ENCODE data around the gene NPR3. TPM values are rescaled to one million over a fixed set of nuclear protein-coding genes. Genes with fewer than 3 reads are reported as not detected.

NPR3 gene
- polyA plus RNA-seq, 1 of the 3 experiments (the other 2 are of a cell fraction) = 35.8 TPM

DNA sequence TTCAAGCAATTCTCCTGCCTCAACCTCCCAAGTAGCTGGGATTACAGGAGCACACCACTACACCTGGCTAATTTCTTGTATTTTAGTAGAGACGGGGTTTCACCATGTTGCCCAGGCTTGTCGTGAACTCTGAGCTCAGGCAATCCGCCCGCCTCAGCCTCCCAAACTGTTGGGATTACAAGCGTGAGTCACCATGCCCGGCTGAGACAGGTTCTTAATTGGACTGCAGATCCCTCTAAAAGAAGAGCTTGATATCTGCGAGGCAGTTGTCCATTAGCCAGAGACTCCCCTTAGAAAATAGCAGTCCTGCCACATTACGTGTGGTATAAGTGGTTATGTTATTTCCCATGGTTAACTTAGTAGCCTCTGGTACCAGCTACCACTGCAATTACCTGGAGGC is 46.6 kb upstream of the NPR3 start (continued):
- TF ChIP-seq, protein P1, sequence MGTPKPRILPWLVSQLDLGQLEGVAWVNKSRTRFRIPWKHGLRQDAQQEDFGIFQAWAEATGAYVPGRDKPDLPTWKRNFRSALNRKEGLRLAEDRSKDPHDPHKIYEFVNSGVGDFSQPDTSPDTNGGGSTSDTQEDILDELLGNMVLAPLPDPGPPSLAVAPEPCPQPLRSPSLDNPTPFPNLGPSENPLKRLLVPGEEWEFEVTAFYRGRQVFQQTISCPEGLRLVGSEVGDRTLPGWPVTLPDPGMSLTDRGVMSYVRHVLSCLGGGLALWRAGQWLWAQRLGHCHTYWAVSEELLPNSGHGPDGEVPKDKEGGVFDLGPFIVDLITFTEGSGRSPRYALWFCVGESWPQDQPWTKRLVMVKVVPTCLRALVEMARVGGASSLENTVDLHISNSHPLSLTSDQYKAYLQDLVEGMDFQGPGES (IDR thresholded peaks at IDR 0.05; ENCODE audit: low read depth, low read length) = no peak
- TF ChIP-seq, protein P2, sequence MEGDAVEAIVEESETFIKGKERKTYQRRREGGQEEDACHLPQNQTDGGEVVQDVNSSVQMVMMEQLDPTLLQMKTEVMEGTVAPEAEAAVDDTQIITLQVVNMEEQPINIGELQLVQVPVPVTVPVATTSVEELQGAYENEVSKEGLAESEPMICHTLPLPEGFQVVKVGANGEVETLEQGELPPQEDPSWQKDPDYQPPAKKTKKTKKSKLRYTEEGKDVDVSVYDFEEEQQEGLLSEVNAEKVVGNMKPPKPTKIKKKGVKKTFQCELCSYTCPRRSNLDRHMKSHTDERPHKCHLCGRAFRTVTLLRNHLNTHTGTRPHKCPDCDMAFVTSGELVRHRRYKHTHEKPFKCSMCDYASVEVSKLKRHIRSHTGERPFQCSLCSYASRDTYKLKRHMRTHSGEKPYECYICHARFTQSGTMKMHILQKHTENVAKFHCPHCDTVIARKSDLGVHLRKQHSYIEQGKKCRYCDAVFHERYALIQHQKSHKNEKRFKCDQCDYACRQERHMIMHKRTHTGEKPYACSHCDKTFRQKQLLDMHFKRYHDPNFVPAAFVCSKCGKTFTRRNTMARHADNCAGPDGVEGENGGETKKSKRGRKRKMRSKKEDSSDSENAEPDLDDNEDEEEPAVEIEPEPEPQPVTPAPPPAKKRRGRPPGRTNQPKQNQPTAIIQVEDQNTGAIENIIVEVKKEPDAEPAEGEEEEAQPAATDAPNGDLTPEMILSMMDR (IDR thresholded peaks at IDR 0.05) = no peak
- TF ChIP-seq NFIC (IDR thresholded peaks at IDR 0.05; ENCODE audit: borderline replicate concordance) = no peak
- TF ChIP-seq, protein P3, sequence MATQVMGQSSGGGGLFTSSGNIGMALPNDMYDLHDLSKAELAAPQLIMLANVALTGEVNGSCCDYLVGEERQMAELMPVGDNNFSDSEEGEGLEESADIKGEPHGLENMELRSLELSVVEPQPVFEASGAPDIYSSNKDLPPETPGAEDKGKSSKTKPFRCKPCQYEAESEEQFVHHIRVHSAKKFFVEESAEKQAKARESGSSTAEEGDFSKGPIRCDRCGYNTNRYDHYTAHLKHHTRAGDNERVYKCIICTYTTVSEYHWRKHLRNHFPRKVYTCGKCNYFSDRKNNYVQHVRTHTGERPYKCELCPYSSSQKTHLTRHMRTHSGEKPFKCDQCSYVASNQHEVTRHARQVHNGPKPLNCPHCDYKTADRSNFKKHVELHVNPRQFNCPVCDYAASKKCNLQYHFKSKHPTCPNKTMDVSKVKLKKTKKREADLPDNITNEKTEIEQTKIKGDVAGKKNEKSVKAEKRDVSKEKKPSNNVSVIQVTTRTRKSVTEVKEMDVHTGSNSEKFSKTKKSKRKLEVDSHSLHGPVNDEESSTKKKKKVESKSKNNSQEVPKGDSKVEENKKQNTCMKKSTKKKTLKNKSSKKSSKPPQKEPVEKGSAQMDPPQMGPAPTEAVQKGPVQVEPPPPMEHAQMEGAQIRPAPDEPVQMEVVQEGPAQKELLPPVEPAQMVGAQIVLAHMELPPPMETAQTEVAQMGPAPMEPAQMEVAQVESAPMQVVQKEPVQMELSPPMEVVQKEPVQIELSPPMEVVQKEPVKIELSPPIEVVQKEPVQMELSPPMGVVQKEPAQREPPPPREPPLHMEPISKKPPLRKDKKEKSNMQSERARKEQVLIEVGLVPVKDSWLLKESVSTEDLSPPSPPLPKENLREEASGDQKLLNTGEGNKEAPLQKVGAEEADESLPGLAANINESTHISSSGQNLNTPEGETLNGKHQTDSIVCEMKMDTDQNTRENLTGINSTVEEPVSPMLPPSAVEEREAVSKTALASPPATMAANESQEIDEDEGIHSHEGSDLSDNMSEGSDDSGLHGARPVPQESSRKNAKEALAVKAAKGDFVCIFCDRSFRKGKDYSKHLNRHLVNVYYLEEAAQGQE (IDR thresholded peaks at IDR 0.05; ENCODE audit: low read depth, low read length) = no peak

DNA sequence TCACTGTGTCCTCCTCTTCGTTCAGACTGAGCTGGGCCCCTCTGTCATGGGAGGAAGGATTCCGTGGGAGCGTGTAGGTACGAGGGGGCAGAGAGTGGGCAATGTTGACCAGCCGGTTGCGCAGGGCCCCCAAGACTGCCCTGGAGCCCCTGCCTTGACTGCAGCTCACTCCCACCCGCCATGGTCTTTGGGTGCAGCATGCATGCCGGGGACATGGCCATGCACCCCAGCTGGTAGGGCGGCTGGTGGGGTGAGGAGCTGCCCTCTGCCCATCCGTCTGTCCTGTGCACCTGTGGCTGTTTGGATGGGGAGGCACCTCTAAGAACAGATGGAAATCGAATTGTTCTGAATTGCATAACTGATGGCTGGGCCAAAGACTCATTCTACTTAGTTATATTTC is 42.6 kb upstream of the NPR3 start:
- H3K27me3 ChIP-seq (ENCODE audit: insufficient read depth) = no peaks in the 10 kb centered on the region
- CTCF ChIA-PET = interaction anchor here (1.1 kb wide), 1 partner anchor 39 kb away, joined by 3 read pairs; no protein-coding TSS in a partner anchor
- no peaks in the 10 kb centered on the region for H3K4me1 ChIP-seq (ENCODE audit: control insufficient read depth in 1 of 2, insufficient read depth in 2 of 2, low read depth in 1 of 2, low read length in 1 of 2)
- no peaks in the 10 kb centered on the region for H3K9me2 ChIP-seq
- H3K27ac ChIP-seq (ENCODE audit: low read depth in 2 of 2, low read length in 1 of 2) = no peak overlapping the region
- H3K9ac ChIP-seq = no peak overlapping the region
- no peak for DNase-seq
- H4K20me1 ChIP-seq (ENCODE audit: insufficient read depth) = no peaks in the 10 kb centered on the region
- no peak overlapping the region for H3K4me2 ChIP-seq
- H3K36me3 ChIP-seq (replicated peaks in 1 of 2; ENCODE audit: control insufficient read depth in 1 of 2, insufficient read depth in 2 of 2, low read length in 1 of 2) = no peaks in the 10 kb centered on the region
- WGBS (ENCODE audit: low lambda C conversion rate) = 39% methylated on average over 8 of the region's 11 CpGs
- no peak overlapping the region for H2AFZ ChIP-seq (ENCODE audit: low read depth)
- H3K9me3 ChIP-seq = peaks cover 5% of the 10 kb centered on the region; the same call in 1 of the 2 replicates
- TF ChIP-seq TEAD4 (IDR thresholded peaks at IDR 0.05; ENCODE audit: borderline replicate concordance, insufficient read depth) (no peak), RXRA (IDR thresholded peaks at IDR 0.05; ENCODE audit: borderline replicate concordance, low read depth) (no peak)
- no peak overlapping the region for H3K4me3 ChIP-seq (ENCODE audit: low read depth in 2 of 2, low read length in 1 of 2)
- POLR2A ChIA-PET = no interaction called here
- H3F3A ChIP-seq (replicated peaks; ENCODE audit: insufficient read depth) = no peaks in the 10 kb centered on the region
- H3K79me2 ChIP-seq (ENCODE audit: insufficient read depth) = no peaks in the 10 kb centered on the region

DNA sequence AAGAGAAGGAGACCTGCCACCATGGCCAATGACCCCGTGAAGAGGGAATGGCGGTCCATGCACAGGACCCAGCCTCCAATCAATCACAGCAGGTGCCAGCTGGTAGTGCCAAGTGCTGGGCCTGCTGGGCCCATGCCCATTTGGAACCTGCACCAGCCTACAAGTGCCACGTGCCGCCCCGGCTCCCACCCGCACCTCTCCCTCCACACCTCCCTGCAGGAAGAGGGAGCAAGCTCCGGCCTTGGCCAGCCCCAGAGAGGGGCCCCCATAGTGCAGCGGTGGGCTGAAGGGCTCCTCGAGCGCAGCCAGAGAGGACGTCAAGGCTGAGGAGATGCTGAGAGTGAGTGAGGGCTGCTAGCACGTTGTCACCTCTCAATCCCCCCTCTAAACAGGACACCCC is 37.8 kb upstream of the NPR3 start:
- H2AFZ ChIP-seq (ENCODE audit: low read depth) = no peak overlapping the region
- POLR2A ChIA-PET = no interaction called here
- TF ChIP-seq, protein P3 (IDR thresholded peaks at IDR 0.05; ENCODE audit: low read depth, low read length) = no peak
- TF ChIP-seq, protein P4, sequence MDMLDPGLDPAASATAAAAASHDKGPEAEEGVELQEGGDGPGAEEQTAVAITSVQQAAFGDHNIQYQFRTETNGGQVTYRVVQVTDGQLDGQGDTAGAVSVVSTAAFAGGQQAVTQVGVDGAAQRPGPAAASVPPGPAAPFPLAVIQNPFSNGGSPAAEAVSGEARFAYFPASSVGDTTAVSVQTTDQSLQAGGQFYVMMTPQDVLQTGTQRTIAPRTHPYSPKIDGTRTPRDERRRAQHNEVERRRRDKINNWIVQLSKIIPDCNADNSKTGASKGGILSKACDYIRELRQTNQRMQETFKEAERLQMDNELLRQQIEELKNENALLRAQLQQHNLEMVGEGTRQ (IDR thresholded peaks at IDR 0.05; ENCODE audit: borderline replicate concordance, low read depth, low read length) = no peak
- TF ChIP-seq ELF1 (IDR thresholded peaks at IDR 0.05) = no peak
- no peak for TF ChIP-seq NRF1 (IDR thresholded peaks at IDR 0.05; ENCODE audit: low read depth, low read length)
- no peak for TF ChIP-seq FOXJ3 (CRISPR knock-in tag; IDR thresholded peaks at IDR 0.05)
- no peak for TF ChIP-seq EP300 (IDR thresholded peaks at IDR 0.05; ENCODE audit: borderline replicate concordance in 1 of 2, low read depth in 1 of 2, low read length in 1 of 2)
- no peak for TF ChIP-seq FOXM1 (IDR thresholded peaks at IDR 0.05; ENCODE audit: low read depth)
- TF ChIP-seq GABPA (IDR thresholded peaks at IDR 0.05; ENCODE audit: low read depth) = no peak
- no peak for TF ChIP-seq GATA2 (CRISPR knock-in tag; IDR thresholded peaks at IDR 0.05)
- WGBS (ENCODE audit: low lambda C conversion rate) = no CpG with 5 or more reads among the region's 12 CpGs
- H3K27ac ChIP-seq (ENCODE audit: low read depth in 2 of 2, low read length in 1 of 2) = no peak overlapping the region
- DNase-seq = no peak
- H3K36me3 ChIP-seq (replicated peaks in 1 of 2; ENCODE audit: control insufficient read depth in 1 of 2, insufficient read depth in 2 of 2, low read length in 1 of 2) = no peaks in the 10 kb centered on the region
- no peaks in the 10 kb centered on the region for H3F3A ChIP-seq (replicated peaks; ENCODE audit: insufficient read depth)
- no peak overlapping the region for H3K4me2 ChIP-seq
- CTCF ChIA-PET = no interaction called here
- H3K79me2 ChIP-seq (ENCODE audit: insufficient read depth) = no peaks in the 10 kb centered on the region
- H4K20me1 ChIP-seq (ENCODE audit: insufficient read depth) = no peaks in the 10 kb centered on the region
- no peak overlapping the region for H3K4me3 ChIP-seq (ENCODE audit: low read depth in 2 of 2, low read length in 1 of 2)
- H3K27me3 ChIP-seq (ENCODE audit: insufficient read depth) = no peaks in the 10 kb centered on the region
- no peaks in the 10 kb centered on the region for H3K4me1 ChIP-seq (ENCODE audit: control insufficient read depth in 1 of 2, insufficient read depth in 2 of 2, low read depth in 1 of 2, low read length in 1 of 2)
- H3K9ac ChIP-seq = no peak overlapping the region
- no peaks in the 10 kb centered on the region for H3K9me2 ChIP-seq
- peaks cover 5% of the 10 kb centered on the region; the same call in 1 of the 2 replicates for H3K9me3 ChIP-seq
